ENCODE data around the gene GCNT3.

- TF ChIP-seq, protein P1, sequence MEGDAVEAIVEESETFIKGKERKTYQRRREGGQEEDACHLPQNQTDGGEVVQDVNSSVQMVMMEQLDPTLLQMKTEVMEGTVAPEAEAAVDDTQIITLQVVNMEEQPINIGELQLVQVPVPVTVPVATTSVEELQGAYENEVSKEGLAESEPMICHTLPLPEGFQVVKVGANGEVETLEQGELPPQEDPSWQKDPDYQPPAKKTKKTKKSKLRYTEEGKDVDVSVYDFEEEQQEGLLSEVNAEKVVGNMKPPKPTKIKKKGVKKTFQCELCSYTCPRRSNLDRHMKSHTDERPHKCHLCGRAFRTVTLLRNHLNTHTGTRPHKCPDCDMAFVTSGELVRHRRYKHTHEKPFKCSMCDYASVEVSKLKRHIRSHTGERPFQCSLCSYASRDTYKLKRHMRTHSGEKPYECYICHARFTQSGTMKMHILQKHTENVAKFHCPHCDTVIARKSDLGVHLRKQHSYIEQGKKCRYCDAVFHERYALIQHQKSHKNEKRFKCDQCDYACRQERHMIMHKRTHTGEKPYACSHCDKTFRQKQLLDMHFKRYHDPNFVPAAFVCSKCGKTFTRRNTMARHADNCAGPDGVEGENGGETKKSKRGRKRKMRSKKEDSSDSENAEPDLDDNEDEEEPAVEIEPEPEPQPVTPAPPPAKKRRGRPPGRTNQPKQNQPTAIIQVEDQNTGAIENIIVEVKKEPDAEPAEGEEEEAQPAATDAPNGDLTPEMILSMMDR (IDR thresholded peaks at IDR 0.05) = no peak
- TF ChIP-seq POLR2A (IDR thresholded peaks at IDR 0.05) = no peak
Observed at GRCh38 chr15:59571606-59572005, 40.0 kb upstream of the GCNT3 start.

Data from testis (tissue), 2 donors.